Omental fat pad (tissue), 4 donors: ENCODE data around the gene ARHGAP42. TPM values are rescaled to one million over a fixed set of nuclear protein-coding genes. Genes with fewer than 3 reads are reported as not detected.

ENCODE experiments used
- ATAC-seq: fragments of 150-250 bp; one replicate; pipeline ENCODE4 v1.9.1; 2016; ENCODE audit warnings: mild to moderate bottlenecking, moderate library complexity; ENCODE audit not compliant: low FRiP score
- DNase-seq: peaks from one replicate; pipeline ENCODE4 v3.0.0-alpha.2; 2019; ENCODE audit warnings: low spot score
- total RNA-seq, 4 donors: library from RNA; depleted of rRNA; stranded (reverse); fragments of >200 nt; gene quantifications; one replicate each; pipeline ENCODE4 v1.1.0, GENCODE V29; 2016
- TF ChIP-seq, protein P1 (sequence below), 3 donors: fragments of 450-650 bp; IDR thresholded peaks; one replicate each; pipeline ENCODE4 v1.5.1; 2016 to 2017; ENCODE audit warnings: antibody characterized with exemption in 3 of 3, mild to moderate bottlenecking in 3 of 3, moderate library complexity in 2 of 3

Gene ARHGAP42
- total RNA-seq, 4 donors from 2014 or later: 9.6 to 47.4 (median 15.7) TPM

DNA sequence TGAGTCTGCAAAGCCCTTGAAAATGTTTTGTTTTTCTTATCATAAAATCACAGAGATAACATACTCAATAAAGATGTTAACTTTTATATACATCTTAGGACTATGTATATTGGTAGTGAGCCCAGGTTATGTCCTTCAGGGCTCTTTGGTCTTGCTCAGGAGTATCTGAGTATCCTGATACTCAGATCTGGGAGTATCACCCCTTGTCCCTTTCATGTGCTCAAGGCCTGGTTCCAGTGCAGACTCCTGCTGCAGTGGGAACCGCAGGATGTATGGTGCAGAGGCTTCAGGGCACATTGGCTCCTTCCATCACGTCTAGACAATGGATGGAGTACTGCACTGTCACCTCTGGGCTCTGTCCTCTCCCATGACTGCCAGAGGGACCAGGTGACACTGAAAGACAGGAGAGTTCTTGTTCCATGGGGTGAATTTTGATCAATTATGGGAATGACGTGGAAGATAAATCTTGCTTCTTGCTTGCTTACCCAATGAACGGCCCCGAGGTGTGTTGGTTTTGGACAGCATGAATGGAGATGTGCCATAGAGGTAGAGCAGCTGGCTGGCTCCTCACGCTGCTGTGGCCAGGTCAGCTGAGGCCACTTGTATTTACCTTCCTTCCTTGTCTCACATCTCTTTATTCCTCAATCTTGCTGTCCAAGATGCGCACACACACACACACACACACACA lies 215.5 kb downstream of the ARHGAP42 start:
- ATAC-seq: no peak
- DNase-seq: no peak
- TF ChIP-seq, protein P1, sequence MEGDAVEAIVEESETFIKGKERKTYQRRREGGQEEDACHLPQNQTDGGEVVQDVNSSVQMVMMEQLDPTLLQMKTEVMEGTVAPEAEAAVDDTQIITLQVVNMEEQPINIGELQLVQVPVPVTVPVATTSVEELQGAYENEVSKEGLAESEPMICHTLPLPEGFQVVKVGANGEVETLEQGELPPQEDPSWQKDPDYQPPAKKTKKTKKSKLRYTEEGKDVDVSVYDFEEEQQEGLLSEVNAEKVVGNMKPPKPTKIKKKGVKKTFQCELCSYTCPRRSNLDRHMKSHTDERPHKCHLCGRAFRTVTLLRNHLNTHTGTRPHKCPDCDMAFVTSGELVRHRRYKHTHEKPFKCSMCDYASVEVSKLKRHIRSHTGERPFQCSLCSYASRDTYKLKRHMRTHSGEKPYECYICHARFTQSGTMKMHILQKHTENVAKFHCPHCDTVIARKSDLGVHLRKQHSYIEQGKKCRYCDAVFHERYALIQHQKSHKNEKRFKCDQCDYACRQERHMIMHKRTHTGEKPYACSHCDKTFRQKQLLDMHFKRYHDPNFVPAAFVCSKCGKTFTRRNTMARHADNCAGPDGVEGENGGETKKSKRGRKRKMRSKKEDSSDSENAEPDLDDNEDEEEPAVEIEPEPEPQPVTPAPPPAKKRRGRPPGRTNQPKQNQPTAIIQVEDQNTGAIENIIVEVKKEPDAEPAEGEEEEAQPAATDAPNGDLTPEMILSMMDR (IDR thresholded peaks at IDR 0.05): no peak

DNA sequence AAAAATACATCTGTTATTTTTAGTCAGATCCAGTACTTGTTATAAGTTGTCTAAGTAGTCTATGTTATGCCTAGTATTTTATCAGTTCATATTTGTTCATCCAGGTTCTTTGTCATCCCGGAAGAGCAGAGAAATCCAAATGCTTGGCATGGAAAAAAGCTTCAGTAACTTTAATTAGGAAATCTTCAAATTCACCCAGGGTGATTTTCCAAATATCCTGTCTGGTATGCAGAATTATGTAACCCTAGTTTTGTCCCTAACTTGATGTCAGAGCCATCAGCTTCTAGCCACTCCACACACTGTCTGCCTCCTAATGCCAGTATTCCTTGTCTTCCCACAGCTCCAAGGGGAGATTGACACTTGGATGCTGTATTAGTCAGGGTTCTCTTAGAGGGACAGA lies 216.2 kb downstream of the ARHGAP42 start:
- TF ChIP-seq, protein P1 (IDR thresholded peaks at IDR 0.05): no peak
- DNase-seq: no peak
- no peak for ATAC-seq

DNA sequence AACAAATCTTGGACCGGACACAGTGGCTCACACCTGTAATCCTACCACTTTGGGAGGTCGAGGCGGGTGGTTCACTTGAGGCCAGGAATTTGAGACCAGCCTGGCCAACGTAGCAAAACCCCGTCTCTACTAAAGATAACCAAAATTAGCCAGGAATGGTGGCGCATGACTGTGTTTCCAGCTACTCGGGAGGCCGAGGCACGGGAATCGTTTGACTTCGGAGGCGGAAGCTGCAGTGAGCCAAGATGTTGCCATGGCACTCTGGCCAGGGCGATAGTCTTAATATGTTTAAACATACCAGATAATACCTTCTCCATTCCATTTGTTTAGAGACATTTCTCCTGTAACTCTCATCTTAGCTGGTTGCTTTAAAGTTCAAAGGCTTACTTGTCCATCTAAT lies 218.6 kb downstream of the ARHGAP42 start:
- no peak for ATAC-seq
- TF ChIP-seq, protein P1 (IDR thresholded peaks at IDR 0.05): no peak

DNA sequence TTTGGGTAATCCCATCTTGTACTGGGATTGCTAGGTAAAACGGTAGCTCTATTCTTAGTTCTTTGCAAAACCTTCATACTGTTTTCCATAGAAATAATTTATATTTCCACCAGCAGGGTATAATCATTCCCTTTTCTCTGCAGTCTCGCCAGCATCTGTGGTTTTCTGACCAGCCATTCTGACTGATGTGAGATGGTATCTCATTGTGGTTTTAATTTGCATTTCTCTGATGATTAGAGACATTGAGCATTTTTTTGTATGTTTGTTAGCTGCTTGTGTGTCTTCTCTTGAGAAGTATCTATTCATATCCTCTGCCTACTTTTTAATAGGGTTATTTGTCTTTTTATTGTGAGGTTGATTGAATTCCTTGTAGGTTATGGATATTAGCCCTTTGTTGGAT lies 221.7 kb downstream of the ARHGAP42 start:
- ATAC-seq: no peak
- DNase-seq: no peak
- TF ChIP-seq, protein P1 (IDR thresholded peaks at IDR 0.05): no peak

More for the DNA sequence above, 218.6 kb downstream of the ARHGAP42 start:
- no peak for DNase-seq

DNA sequence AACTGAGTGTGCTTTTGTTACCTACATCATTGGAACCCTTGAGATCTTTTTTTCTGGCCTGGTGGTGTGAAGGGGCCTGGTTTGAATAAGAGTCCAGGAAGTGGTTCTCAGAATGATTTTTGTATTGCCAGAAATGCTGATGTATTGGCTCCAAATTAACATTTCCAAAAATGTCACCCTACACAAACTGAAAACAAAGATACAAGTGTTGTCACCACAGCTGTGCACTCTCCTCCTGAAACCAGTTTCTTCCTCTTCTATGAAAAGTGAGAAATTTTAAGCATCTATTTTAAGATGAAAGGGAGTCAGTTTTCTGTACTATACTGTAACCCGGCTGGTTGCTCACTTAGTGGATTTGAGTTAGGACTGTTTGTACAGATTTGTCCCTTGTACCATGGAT lies 223.7 kb downstream of the ARHGAP42 start:
- no peak for ATAC-seq
- TF ChIP-seq, protein P1 (IDR thresholded peaks at IDR 0.05): no peak
- DNase-seq: no peak

DNA sequence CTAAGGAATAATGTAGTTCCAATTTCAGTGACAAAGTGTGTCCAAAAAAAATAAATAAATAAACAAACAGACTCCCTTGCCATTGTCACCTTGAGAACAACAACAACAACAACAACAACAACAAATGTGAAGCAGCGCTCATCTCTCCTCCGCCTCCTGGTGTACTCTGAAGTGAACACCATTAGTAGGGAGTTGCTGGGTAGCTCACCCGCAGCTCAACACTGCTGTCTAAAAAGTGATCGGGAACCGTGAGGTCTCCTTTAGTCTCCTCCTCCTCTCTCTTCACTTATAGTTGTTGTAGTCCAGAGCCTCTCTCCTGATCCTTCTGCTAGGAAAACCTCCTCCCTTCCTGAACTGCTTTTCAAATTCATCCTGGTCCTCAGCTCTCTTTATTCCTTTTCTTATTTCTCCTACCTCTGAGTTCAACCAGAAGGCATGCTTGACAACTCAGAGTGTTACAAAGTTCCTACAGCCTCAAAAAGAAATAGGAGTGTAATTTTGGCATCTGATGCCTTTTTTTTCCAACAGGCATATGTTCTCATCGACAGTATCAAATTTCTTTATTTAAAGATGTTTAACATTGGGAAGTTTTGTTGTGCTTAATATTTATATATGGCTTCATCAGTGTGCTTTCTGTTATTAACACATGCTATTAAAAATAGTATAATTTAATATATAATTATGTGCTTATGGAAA lies 227.5 kb downstream of the ARHGAP42 start:
- ATAC-seq: no peak
- no peak for DNase-seq
- TF ChIP-seq, protein P1 (IDR thresholded peaks at IDR 0.05): no peak
